ENCODE results near the gene CKAP2L.

Gene CKAP2L

DNA sequence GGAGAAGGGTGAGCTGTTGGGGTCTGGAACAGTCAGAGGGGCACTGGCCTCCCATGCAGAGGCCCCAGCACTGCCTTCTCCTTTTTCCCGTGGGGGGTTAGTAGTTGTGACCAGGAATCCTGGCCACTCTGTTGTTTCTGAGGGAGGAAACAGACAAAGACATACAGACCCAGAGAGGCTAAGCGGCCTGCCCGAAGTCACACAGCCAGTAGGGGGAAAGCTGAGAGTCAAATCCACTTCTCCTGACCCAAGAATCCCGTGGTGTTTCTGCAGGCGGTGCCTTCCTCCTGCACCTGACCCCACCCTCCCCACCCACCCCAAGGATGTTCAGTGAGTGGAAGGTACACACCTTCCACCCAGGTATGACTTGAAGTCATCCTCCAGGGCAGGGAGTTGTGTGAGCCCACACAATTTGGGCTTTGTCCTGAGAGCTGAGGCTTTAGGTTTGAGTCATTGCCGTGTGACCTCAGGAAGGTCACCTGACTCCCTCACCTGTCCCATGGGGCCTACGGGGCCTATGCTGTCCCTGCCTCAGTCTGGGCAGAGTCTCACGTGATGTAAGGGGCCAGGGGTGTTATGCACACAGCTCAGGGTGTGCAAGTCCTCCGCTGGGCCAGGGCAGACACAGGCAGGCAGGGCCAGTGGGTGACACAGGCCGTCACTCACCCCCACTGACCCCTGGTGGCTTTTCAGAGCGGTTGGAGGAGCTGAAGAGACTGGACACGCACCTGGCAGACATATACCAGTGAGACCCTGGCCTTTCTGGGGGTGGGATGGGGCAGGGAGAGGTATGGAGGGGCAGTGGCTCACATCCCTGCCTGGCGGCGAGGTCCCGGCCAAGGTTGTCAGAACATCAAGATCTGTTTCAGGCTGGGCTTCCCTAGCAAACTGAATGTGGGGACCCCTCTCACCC is 38.6 kb downstream of the CKAP2L start:
- TF ChIP-seq, protein P1, sequence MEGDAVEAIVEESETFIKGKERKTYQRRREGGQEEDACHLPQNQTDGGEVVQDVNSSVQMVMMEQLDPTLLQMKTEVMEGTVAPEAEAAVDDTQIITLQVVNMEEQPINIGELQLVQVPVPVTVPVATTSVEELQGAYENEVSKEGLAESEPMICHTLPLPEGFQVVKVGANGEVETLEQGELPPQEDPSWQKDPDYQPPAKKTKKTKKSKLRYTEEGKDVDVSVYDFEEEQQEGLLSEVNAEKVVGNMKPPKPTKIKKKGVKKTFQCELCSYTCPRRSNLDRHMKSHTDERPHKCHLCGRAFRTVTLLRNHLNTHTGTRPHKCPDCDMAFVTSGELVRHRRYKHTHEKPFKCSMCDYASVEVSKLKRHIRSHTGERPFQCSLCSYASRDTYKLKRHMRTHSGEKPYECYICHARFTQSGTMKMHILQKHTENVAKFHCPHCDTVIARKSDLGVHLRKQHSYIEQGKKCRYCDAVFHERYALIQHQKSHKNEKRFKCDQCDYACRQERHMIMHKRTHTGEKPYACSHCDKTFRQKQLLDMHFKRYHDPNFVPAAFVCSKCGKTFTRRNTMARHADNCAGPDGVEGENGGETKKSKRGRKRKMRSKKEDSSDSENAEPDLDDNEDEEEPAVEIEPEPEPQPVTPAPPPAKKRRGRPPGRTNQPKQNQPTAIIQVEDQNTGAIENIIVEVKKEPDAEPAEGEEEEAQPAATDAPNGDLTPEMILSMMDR (conservative IDR thresholded peaks at IDR 0.05; ENCODE audit: low read depth, low read length), result no peak
- no peak overlapping the region for H3K4me3 ChIP-seq (ENCODE audit: low read length)
- no peak for DNase-seq (ENCODE audit: low read depth)

DNA sequence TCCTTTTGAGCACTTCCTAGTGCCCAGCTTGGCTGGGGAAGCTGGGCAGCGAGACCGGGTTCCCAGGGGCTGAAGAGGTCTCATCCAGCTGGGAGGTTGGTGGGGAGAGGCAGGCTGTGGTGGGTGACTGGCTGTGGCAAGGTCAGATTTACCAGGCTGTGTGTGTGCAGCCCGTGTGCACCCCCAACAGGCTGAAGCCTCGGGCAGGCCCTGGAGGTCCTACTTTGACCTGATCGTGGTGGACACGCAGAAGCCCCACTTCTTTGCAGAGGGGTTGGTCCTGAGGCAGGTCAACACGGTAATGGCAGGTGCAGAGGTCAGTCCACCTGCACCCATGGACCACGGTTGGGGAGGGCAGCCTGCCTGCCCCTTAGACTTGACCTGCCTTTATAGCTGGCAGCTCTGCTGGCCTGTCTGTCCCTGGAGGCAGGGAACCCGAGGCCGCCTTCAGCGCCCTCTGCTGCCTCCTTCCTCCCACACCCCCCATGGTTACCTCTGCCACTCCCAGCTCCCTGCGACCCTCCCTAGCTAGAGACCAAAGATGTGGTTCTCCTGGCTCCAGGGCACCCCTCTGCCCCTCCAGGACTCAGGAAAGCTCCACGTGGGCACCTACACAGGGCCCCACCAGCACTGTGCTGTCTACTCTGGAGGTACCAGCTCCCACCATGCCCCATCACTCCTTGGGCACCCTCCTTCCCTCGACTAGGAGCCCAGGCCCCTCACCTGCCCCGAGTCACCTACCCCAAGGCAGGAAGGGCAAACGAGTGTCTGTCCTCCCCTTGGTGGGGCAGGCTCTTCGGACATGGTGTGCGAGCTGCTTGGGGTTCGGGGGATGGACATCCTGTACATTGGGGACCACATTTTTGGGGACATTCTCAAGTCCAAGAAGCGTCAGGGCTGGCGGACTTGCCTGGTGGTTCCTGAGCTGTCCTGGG is 39.6 kb downstream of the CKAP2L start:
- no peak for DNase-seq (ENCODE audit: low read depth)
- TF ChIP-seq, protein P1 (conservative IDR thresholded peaks at IDR 0.05; ENCODE audit: low read depth, low read length), result peak; percentile 46
- H3K4me3 ChIP-seq (ENCODE audit: low read length), result no peak overlapping the region

DNA sequence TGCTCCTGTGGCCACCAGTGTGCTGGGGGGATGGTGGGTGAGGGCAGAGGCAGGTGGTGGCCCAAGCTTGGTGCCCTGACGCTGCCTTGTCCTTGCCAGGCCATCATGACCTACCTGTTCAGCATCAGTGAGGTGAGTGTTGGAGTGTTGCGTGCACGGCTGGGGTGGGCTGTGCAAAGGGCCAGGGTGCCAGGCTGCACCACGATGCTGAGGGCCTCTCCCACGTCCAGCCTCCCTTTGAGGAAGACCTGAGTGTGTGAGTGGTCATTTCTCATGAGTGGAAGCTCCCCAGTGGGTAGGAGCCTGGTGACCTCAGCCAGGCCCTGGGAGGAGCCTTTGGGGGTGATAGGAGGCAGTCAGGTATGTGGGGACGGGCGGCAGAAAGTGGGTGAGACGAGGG is 40.4 kb downstream of the CKAP2L start:
- H3K4me3 ChIP-seq (ENCODE audit: low read length), result no peak overlapping the region
- DNase-seq (ENCODE audit: low read depth), result no peak
- TF ChIP-seq, protein P1 (conservative IDR thresholded peaks at IDR 0.05; ENCODE audit: low read depth, low read length), result no peak

DNA sequence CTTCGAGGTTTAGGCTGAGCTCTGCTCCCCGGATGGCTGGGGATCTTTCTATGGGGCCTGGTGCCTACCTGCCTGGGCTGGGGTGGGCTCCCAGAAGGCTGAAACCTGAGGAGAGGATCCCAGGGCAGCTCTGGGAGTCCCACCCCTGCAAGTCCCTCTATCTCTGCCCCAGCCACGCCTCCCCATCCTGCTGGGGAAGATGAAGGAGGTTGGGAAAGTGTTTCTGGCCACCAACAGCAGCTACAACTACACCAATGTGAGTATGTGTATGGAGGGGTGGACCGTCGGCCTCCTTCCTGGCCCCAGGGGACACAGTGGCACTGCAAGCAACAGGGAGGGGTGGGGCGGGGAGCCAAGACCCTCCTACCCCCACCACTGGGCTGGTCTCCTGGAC is 40.9 kb downstream of the CKAP2L start:
- no peak overlapping the region for H3K4me3 ChIP-seq (ENCODE audit: low read length)
- no peak for DNase-seq (ENCODE audit: low read depth)
- TF ChIP-seq, protein P1 (conservative IDR thresholded peaks at IDR 0.05; ENCODE audit: low read depth, low read length), result no peak

DNA sequence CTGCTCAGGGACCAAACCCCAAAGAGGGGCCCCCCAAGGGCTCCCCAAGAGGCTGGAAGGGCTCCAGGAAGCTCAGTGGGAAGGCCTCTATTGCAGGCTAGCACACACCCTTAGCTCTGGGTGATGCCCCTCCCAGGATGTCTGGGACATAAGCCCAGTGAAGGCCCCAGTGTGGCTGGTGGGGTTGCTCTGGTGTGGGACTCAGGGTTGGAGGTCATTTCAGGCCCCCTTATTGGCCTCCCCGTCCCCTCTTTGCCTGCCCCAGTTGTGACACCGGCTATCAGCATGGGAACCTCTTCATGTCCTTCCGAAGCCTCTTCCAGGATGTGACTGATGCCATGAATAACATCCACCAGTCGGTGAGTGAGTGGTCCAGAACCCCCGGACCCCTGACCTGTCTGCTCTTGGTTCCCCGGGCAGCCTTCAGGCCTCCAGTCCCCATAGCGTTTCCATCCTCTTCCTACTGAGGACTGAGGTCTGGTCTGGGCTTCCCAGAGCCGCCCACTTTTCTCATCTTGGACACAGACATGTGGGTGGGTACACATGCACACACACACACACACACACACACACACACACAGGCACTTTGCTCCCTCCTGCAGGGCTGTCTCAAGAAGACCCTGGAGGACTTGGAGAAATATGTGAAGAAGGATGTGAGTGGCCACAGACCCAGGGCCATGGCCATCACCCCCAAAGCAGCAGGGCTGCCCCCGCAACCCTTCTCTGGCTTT is 41.4 kb downstream of the CKAP2L start:
- H3K4me3 ChIP-seq (ENCODE audit: low read length), result no peak overlapping the region
- DNase-seq (ENCODE audit: low read depth), result no peak
- TF ChIP-seq, protein P1 (conservative IDR thresholded peaks at IDR 0.05; ENCODE audit: low read depth, low read length), result no peak

DNA sequence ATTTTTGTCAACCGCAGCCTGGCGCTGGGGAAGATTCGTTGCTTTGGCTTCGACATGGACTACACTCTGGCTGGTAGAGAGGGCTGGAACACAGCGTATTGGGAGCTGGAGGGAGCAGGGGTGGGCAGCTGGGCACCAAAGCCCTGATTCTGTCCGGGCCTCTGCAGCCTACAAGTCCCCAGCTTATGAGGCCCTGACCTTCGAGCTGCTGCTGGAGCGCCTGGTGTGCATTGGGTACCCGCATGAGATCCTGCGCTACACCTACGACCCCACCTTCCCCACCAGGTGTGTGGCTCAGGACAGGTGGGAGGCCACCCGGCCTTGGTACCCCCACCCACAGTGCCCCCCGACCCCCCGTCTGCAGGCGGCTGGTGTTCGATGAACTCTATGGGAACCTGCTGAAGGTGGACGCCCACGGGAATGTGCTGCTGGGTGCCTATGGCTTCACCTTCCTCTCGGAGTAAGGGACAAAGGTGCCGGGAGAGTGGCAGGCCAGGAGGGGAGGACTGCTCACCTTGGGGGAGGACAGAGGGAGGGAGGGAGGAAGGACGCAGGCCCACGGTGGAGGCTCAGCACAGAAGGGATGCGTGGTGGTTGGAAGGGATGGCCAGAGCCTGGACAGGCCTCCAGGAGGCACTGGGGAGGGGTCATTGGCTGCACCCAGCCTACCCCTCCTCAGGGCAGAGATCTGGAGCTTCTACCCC is 42.4 kb downstream of the CKAP2L start:
- TF ChIP-seq, protein P1 (conservative IDR thresholded peaks at IDR 0.05; ENCODE audit: low read depth, low read length), result no peak

More for the DNA sequence above, 42.4 kb downstream of the CKAP2L start:
- H3K4me3 ChIP-seq (ENCODE audit: low read length), result no peak overlapping the region
- DNase-seq (ENCODE audit: low read depth), result no peak

Measured in retinal pigment epithelial cell (primary cell).